Left lobe of liver (tissue), 2 donors: ENCODE results near the gene DKC1. TPM values are rescaled to one million over a fixed set of nuclear protein-coding genes. Genes with fewer than 3 reads are reported as not detected.

Experiments used
- ATAC-seq: fragments of 200-7000 bp; cut with Tn5 transposase; one replicate; pipeline ENCODE4 v1.9.1; 2020; ENCODE audit warnings: mild to moderate bottlenecking, moderate library complexity
- DNase-seq: peaks from one replicate; pipeline ENCODE4 v3.0.0-alpha.2; 2020; ENCODE audit warnings: low spot score
- total RNA-seq: library from RNA; stranded (reverse); gene quantifications from one replicate; pipeline ENCODE4 v1.2.1, GENCODE V29; 2021
- donor health status: DM: no; HTN: no; CAD: no; lungs with moderate emphysema.
- donor health status: DM: no; HTN: yes; CAD: no.

Gene DKC1
- 9.6 TPM for total RNA-seq

DNA sequence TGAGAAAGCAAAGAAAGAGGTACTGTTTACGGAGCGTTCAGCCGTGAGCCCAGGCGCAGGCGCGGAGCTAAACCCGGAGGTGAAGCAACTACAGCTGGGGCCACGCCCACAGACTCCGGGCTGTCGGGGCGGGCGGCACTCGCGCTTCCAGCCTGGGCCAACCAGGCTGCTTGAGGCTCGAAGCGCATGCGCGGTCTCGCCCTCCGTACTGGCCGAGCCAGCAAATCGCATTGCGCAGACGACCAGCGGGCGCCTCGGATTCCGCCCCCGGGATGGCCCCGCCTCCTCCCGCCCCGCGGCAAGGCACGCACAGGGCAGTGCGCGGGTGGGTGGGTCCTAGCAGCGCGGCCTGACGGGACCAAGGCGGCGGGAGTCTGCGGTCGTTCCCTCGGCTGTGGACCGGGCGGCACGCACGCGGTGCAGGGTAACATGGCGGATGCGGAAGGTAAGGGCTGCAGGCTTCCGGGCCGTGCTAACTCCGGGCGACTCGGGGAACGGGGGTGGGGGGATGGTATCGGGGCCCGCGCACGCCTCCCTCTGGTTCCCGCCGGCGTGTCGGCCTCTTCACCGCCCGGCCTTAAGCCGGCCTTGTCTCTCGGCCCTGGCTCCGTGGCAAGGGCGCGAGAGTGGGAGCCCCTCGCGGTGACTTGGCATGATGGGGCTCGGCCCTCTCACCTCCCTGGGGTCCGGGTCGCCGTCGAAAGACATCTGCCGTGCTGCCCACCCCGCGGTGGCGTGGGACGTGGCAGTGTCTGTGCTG is at the start of gene DKC1:
DKC1 (plus strand) TSS at position 328 of the 760 bp plus-strand sequence; CDS start at position 430, 102 bp downstream.
- peak; percentile 94 for ATAC-seq

GRCh38 chrX:154714925-154715324 is 47.7 kb upstream of the DKC1 start:
- no peak for DNase-seq
- ATAC-seq, result peak; percentile 87

More for the DNA sequence above, at the start of gene DKC1:
- DNase-seq, result peak; percentile 96

- no peak for ATAC-seq
- DNase-seq, result no peak
These were observed 46.8 kb upstream of the DKC1 start for GRCh38 chrX:154715825-154716224.

GRCh38 chrX:154717824-154718223 is 44.8 kb upstream of the DKC1 start:
- ATAC-seq (no peak), DNase-seq (no peak)

DNA sequence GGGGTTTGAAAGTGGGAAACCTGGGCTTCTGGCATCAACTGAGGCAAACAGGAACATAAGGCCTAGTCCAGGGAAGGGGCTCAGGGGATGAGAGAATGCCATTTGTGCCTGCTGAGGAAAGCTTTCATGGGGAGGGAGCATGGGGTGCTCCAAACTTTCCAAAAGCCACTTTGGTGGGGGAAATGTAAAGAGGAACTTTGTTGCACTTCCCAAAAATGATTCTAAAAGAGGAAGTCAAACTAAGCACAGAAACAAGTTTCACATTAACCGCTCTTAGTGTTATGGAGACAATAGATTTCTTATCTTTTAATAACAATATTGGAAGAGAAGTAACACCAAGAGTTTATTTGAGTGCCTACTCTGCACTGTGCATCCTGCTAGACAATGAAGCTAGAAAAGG is 44.0 kb upstream of the DKC1 start:
- no peak for DNase-seq
- no peak for ATAC-seq

DNA sequence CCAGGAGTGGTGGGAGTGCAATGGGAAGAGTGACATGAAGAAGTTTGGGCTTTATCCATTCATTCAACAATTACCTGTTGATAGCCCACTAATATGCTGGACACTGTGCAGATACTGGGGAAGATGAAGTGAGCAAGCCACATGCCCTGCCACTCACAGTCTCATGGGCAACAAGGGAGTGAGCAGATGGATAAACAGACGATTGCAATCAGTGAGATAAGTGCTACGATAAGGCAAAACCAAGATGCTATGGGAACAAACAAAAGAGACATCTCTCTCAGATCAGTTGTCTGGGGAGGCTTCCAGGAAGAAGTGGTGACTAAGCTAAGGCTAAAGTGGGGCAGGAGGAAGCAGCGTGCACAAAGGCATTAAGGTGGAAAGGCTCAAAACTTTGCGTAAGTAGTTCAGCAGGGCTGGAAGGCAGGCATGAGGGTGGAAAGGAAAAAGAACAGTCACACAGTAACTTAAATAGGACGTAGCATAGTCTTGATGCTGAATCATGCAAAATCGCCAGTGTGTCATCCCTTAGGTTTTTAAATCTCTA is 43.5 kb upstream of the DKC1 start:
- no peak for ATAC-seq

DNA sequence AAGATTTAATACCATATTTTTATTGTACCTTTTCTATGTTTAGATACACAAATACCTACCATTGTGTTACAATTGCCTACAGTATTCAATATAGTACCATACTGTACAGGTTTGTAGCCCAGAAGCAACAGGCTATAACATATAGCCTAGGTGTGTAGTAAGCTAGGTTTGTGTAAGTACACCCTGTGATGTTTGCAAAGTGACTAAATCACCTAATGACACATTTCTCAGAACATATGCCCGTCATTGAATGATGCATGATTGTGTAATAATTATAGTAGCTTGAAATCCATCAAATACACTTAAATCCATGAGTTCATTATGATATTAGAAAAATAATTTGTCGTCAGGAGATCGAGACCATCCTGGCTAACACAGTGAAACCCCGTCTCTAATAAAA is 42.6 kb upstream of the DKC1 start:
- ATAC-seq, result no peak
- no peak for DNase-seq

More for the DNA sequence above, 43.5 kb upstream of the DKC1 start:
- DNase-seq, result no peak

- ATAC-seq, result no peak
- DNase-seq, result no peak
These were observed 41.5 kb upstream of the DKC1 start for GRCh38 chrX:154721155-154721554.

DNA sequence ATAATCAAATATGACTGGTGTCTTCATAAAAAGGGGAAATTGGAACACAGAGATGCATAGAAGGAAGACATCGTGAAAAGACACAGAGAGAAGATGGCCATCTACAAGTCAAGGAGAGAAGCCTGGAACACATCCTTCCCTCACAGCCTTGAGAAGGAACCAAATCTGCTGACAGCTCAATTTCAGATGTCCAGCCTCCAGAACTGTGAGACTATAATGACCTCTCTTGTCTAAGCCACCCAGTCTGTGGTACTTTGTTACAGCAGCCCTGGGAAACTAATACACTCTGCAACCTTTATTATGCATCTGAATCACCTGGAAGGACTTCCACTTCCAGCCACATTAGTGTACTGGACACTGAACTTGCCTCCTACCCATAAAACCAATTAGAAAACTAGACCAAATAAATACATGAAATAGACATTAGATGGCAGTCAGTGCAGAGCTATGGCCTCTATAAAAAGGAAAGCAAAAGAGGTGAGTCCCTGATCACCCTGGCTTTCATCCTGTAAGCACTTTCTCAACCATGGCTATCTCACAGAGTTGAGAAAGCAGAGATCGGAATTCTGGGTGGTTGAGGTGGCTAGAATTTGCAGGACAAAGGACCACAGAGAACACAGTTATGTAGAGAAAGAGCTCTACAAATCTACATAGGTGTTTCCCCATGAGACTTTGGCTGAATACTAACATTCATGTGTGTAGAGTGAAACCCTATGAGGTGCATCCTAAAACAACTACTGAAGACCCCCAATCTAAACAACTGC is 37.5 kb upstream of the DKC1 start:
- DNase-seq (no peak), ATAC-seq (peak; percentile 61)

- DNase-seq (no peak), ATAC-seq (no peak)
These were observed 35.2 kb upstream of the DKC1 start for GRCh38 chrX:154727418-154727817.

- DNase-seq, result peak; percentile 66
- peak; percentile 68 for ATAC-seq
These were observed 34.8 kb upstream of the DKC1 start for GRCh38 chrX:154727871-154728270.

GRCh38 chrX:154728431-154729190 is 34.1 kb upstream of the DKC1 start:
- no peak for DNase-seq
- ATAC-seq, result no peak

DNA sequence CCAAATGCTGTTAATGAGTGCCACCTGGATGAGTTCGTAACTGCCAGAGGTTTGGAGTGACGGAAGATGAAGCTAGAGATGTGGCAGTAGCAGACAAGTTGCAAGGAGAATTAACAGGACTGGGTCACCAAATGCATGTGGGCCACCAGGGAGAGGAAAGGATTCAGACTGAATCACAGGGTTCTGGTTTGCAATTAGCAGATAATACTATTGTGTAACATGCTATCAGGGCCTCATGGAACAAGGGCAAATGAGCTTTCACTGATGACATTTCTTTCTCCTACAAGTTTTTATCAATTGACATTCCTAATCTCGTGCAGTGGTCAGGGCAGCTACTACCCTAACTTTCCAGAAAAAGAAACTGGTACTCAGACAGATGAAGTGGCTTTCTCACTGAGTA is 33.2 kb upstream of the DKC1 start:
- ATAC-seq, result no peak

DNA sequence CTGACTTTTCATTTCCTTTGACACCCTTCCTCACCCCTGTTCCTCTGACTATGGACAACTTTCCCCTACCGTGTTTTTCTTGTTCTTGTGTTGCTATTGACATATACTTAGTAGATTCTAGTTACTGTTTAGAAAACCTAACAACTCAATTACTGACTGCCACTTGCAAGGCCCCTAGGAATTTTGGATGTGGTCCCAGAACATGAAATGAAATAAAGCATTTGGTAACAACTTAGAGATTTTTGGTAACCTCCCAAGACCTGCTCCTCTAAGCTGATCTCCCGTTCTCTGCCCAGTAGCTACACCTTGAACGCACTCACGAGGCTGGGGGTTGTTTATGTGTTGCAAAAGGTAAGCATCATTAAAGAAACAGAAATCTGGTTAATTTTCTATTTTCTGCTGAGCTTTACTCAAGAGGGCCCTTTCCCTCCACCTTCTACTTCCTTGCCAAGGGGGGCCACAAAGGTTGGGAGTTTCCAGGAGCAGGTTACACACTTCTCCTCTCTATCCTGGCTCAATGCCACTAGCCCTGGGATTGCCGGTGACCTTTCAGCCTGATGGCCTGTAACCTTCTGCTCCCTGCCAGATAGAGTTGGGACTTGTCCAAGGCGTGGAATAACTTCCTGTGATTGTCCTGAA is 32.3 kb upstream of the DKC1 start:
- DNase-seq (peak; percentile 81), ATAC-seq (peak; percentile 83)

More for the DNA sequence above, 33.2 kb upstream of the DKC1 start:
- no peak for DNase-seq

DNA sequence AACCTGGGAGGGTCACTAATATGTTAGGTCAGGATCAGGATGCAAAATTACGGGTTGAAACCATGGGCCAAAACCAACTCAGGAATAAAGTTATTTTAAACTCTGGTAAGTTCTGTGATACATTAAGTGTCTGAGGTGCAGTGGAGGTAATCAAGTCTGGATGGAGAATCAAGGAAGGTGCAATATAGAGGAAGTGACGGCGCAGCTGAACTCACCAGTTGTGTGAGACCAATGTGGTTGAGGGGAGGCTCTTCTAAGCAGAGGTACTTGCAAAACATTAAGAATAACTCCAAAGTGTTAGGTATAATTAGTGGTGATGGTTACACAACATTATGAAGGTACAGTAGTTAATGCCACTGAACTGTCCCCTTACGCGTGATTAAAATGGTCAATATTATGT is 31.5 kb upstream of the DKC1 start:
- no peak for ATAC-seq
- no peak for DNase-seq

GRCh38 chrX:154731881-154732280 is 30.8 kb upstream of the DKC1 start:
- ATAC-seq (no peak), DNase-seq (no peak)

GRCh38 chrX:154732421-154733065 is 30.1 kb upstream of the DKC1 start:
- ATAC-seq (no peak), DNase-seq (no peak)

DNA sequence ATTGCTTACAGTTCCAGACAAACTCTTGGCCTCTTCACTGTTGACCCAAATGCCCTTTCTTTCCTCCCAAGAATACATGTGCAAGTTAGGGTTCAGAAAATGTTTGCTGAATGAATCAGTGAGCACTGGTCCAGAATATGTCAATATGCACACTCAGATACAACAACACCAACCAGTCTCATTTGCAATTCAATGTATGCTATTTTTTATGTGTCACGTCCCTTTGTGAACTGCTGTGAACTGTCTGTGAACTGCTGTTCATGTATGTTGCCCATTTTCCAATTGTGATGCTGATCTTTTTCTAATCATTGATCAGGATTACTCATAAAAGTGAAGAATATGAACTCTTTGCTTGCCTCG is 29.6 kb upstream of the DKC1 start:
- no peak for ATAC-seq

DNA sequence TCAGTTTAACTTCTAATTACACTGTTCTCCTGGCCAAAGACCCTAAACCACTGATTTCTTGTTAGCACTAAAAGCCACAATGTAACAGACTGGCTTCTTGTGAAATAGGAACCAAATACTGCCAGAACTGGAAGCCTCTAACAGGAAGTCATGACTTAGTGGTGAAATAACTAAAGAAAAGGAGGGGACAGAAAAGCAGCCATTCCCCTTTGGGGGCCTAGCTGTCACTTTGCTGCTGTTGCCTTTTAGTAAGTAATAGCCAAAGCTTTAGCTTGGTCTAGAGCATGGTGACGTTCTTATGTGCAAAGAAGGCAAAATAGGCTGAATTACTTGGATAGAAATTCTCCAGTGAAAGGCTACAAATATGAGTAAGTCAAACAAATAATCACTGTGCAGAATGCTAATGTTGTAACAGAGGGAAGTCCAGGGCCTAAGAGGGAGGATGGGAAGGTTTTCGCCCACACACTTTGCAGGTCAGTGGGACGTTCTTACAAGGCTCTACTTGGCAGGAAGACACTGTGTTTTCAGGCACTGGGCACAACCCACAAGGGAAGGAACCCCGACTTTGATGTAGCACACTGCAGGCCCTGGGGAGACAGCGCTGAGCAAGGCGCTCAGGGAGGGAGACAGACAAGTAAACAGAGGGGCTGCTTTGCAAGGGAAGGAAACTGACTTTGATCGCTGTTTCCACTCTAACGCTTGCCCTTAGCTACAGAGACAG is 28.4 kb upstream of the DKC1 start:
- ATAC-seq (peak; percentile 39), DNase-seq (no peak)

More for the DNA sequence above, 29.6 kb upstream of the DKC1 start:
- no peak for DNase-seq
